Right cardiac atrium (tissue), 5 donors: Measurements from ENCODE around the gene RAD51AP2. TPM values are rescaled to one million over a fixed set of nuclear protein-coding genes. Genes with fewer than 3 reads are reported as not detected.
"Not testable (repeated sequence)": the region's sequence is repeated elsewhere in the genome, so short reads cannot be mapped to it uniquely, and the experiment has no call there.

ENCODE experiments used
- ATAC-seq, 2 donors: fragments of 200-7000 bp; cut with Tn5 transposase; one replicate each; pipeline versions ENCODE4 v1.8.0 to v1.9.1; 2020; ENCODE audit warnings: moderate library complexity in 2 of 2, mild to moderate bottlenecking in 1 of 2
- DNase-seq, 3 donors: peaks; one replicate each; pipeline ENCODE4 v3.0.0-alpha.2; 2020
- H3K27ac ChIP-seq: one replicate; pipeline ENCODE4 v1.5.1; 2013; ENCODE audit warnings: mild to moderate bottlenecking, low read length, control low read depth, moderate library complexity
- H3K27me3 ChIP-seq: one replicate; pipeline ENCODE4 v1.6.1; 2013; ENCODE audit not compliant: control insufficient read depth, insufficient read depth
- H3K4me1 ChIP-seq: one replicate; pipeline ENCODE4 v1.6.1; 2013; ENCODE audit warnings: low read length; ENCODE audit not compliant: control insufficient read depth, insufficient read depth
- H3K4me3 ChIP-seq: one replicate; pipeline ENCODE4 v1.5.1; 2013; ENCODE audit warnings: low read length, control low read depth
- H3K9me3 ChIP-seq: one replicate; pipeline ENCODE4 v1.6.1; 2013; ENCODE audit warnings: low read length; ENCODE audit not compliant: control insufficient read depth
- WGBS: extraction: QIAGEN DNeasy Blood & Tissue Kit; methylation state at CpG from one replicate; pipeline ENCODE4 v1.1.7; 2013; 5-methylcytosine and 5-hydroxymethylcytosine counted together
- intact Hi-C, 4 donors: fragments of 100-400 bp; cut with DNase I; formaldehyde crosslinking; loops; one replicate each; pipeline versions ENCODE4 v1.11.0 to v1.14.0; 2022 to 2023
- polyA plus RNA-seq: library from polyadenylated mRNA; stranded (reverse); fragments of 200-250 nt; gene quantifications from one replicate; pipeline ENCODE4 v1.2.3, GENCODE V29; 2013
- total RNA-seq, 4 donors: library from RNA; stranded (reverse); fragmentation: NEBNext Ultra II Directional; extraction: Animal tissue kit (Norgen Biotek cat#: 25700); gene quantifications; one replicate each; pipeline ENCODE4 v1.2.1, GENCODE V29; 2021
- donor health status: healthy with polysubstance abuse.
- donor health status: DM: no; HTN: yes; CAD: no.
- donor health status: DM: no; HTN: no; CAD: no.
- donor health status: DM: no; HTN: yes; CAD: no; lungs with severe emphysema.
- donor health status: DM: yes; HTN: yes; CAD: no.

Gene RAD51AP2
- total and polyA plus RNA-seq, 5 donors, result 0.14 to 0.51 (median 0.26) TPM

- no peak overlapping the region for H3K4me3 ChIP-seq
- WGBS, result 65% methylated on average over 2 of the region's 2 CpGs
- H3K4me1 ChIP-seq, result no peaks in the 10 kb centered on the region
- H3K27me3 ChIP-seq, result no peaks in the 10 kb centered on the region
- ATAC-seq (no peak), DNase-seq (no peak)
- H3K9me3 ChIP-seq, result no peaks in the 10 kb centered on the region
- no peak overlapping the region for H3K27ac ChIP-seq
- intact Hi-C loops, result no loop called here
Measured at GRCh38 chr2:17506736-17507616, 11.3 kb downstream of the RAD51AP2 start.

GRCh38 chr2:17497718-17498117 is 20.5 kb downstream of the RAD51AP2 start:
- no peak for ATAC-seq
- no peak overlapping the region for H3K27ac ChIP-seq
- 41% methylated on average over 1 of the region's 1 CpG for WGBS
- intact Hi-C loops, result no loop called here
- no peak overlapping the region for H3K4me3 ChIP-seq
- H3K4me1 ChIP-seq, result no peaks in the 10 kb centered on the region
- no peaks in the 10 kb centered on the region for H3K27me3 ChIP-seq
- H3K9me3 ChIP-seq, result no peaks in the 10 kb centered on the region
- DNase-seq, result no peak

DNA sequence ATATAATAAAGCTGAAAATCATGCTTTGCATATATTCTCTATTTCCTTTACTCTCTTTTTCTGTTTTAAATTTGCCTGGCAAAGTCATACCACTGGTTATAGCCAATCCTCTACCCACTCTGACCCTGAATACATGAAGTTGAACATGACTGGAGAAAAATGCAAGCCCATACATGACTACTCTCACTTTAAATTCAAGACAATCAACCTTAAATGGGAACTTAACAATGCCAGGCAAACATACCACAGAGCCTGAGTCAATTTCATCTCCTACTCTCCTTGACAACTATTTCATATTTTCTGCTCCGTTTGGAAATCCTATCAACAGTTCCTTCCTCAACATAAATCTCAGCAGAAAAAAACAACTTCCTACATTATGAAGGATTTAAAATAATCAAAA is 22.6 kb downstream of the RAD51AP2 start:
- H3K4me3 ChIP-seq, result no peak overlapping the region
- no peaks in the 10 kb centered on the region for H3K27me3 ChIP-seq
- DNase-seq, result no peak
- ATAC-seq, result no peak
- intact Hi-C loops, result no loop called here
- H3K4me1 ChIP-seq, result no peaks in the 10 kb centered on the region
- no peak overlapping the region for H3K27ac ChIP-seq
- 40% methylated on average over 1 of the region's 1 CpG for WGBS
- no peaks in the 10 kb centered on the region for H3K9me3 ChIP-seq

DNA sequence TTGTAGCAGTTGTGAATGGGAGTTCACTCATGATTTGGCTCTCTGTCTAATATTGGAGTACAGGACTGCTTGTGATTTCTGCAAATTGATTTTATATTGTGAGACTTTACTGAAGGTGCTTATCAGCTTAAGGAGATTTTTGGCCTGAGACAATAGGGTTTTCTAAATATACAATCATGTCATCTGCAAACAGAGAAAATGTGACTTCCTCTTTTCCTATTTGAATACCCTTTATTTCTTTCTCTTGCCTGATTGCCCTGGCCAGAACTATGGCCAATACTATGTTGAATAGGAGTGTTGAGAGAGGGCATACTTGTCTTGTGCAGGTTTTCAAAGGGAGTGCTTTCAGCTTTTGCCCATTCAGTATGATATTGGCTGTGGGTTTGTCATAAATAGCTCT is 28.1 kb downstream of the RAD51AP2 start:
- intact Hi-C loops, DNase-seq, H3K27ac ChIP-seq, ATAC-seq, H3K27me3 ChIP-seq, H3K9me3 ChIP-seq, H3K4me1 ChIP-seq, H3K4me3 ChIP-seq: not testable (repeated sequence)

DNA sequence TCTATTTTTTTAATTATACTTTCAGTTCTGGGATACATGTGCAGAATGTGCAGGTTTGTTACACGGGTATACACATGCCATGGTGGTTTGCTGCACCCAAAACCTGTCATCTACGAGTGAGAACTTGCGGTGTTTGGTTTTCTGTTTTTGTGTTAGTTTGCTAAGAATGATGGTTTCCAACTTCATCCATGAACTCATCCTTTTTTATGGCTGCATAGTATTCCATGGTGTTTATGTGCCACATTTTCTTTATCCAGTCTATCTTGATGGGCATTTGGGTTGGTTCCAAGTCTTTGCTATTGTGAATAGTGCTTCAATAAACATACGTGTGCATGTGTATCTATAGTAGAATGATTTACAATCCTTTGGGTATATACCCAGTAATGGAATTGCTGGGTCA is 29.6 kb downstream of the RAD51AP2 start:
- 87% methylated on average over 4 of the region's 4 CpGs for WGBS
- H3K4me3 ChIP-seq, H3K9me3 ChIP-seq, H3K4me1 ChIP-seq, H3K27me3 ChIP-seq, H3K27ac ChIP-seq, intact Hi-C loops, DNase-seq, ATAC-seq: not testable (repeated sequence)

DNA sequence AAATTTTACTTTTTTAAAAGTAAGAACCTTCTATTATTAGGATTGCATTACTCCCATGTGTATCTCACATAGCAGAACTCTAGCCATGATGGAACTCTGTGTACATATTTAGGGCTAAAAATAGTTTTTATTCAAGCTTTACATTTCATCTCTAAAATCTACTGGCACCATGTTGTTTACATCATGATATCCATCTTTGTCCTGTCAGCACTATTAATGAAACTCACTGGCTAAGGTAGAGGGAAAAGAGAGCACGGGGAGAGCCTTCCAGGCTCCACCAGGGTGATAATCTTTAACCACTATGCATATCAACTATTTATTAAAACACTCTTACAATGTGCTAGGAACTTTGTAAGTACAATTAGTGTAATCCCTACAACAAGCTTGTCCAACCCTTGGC is 34.7 kb downstream of the RAD51AP2 start:
- H3K4me1 ChIP-seq, result no peaks in the 10 kb centered on the region

GRCh38 chr2:17482651-17483050 is 35.6 kb downstream of the RAD51AP2 start:
- H3K27me3 ChIP-seq, result no peaks in the 10 kb centered on the region
- ATAC-seq, result no peak
- H3K9me3 ChIP-seq, result no peaks in the 10 kb centered on the region
- intact Hi-C loops, result no loop called here
- H3K4me1 ChIP-seq, result no peaks in the 10 kb centered on the region
- no peak overlapping the region for H3K4me3 ChIP-seq
- WGBS, result 89% methylated on average over 2 of the region's 2 CpGs
- H3K27ac ChIP-seq, result no peak overlapping the region
- DNase-seq, result no peak

More for the DNA sequence above, 34.7 kb downstream of the RAD51AP2 start:
- no peak overlapping the region for H3K27ac ChIP-seq
- intact Hi-C loops, result no loop called here
- no peak overlapping the region for H3K4me3 ChIP-seq
- H3K9me3 ChIP-seq, result no peaks in the 10 kb centered on the region
- DNase-seq (no peak), ATAC-seq (no peak)
- 55% methylated on average over 1 of the region's 1 CpG for WGBS
- H3K27me3 ChIP-seq, result no peaks in the 10 kb centered on the region

DNA sequence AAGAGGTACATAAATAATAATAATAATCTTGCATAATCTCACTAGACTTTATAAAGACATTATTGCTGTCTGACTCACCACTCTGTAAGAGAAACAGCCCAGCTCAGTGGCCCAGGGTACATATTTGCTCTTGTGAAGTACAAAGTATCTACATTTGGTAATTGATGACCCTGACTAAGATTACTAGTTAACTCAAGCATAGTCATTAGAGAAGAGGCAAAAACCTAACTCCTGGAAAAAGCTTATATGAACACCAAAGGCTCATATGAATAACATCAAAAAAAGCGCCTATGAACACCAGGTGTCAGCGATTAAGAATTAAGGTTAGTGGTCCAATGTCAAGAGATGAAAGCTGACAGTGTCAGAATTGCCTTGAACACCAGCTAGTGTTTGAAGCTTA is 38.4 kb downstream of the RAD51AP2 start:
- intact Hi-C loops, result no loop called here
- Histone ChIP-seq H3K4me3 (no peak overlapping the region), H3K27ac (no peak overlapping the region), H3K4me1 (no peaks in the 10 kb centered on the region), H3K27me3 (no peaks in the 10 kb centered on the region), H3K9me3 (no peaks in the 10 kb centered on the region)
- WGBS, result 97% methylated on average over 2 of the region's 2 CpGs
- ATAC-seq (no peak), DNase-seq (no peak)

- ATAC-seq, result peak; percentile 50 to 51
- Histone ChIP-seq H3K27me3 (no peaks in the 10 kb centered on the region), H3K4me1 (no peaks in the 10 kb centered on the region), H3K27ac (no peak overlapping the region), H3K9me3 (no peaks in the 10 kb centered on the region), H3K4me3 (no peak overlapping the region)
- no peak for DNase-seq
- WGBS, result 28% methylated on average over 2 of the region's 2 CpGs
- intact Hi-C loops, result no loop called here
Measured at GRCh38 chr2:17476830-17477229, 41.4 kb downstream of the RAD51AP2 start.

- DNase-seq, result no peak
- H3K27ac ChIP-seq, result no peak overlapping the region
- WGBS, result 41% methylated on average over 2 of the region's 2 CpGs
- no peaks in the 10 kb centered on the region for H3K27me3 ChIP-seq
- no peak for ATAC-seq
- H3K4me3 ChIP-seq, result no peak overlapping the region
- intact Hi-C loops, result no loop called here
- H3K4me1 ChIP-seq, result no peaks in the 10 kb centered on the region
- H3K9me3 ChIP-seq, result no peaks in the 10 kb centered on the region
Measured at GRCh38 chr2:17476064-17476463, 42.2 kb downstream of the RAD51AP2 start.

GRCh38 chr2:17475286-17475685 is 43.0 kb downstream of the RAD51AP2 start:
- H3K27ac ChIP-seq, result no peak overlapping the region
- DNase-seq (no peak), ATAC-seq (no peak)
- no peaks in the 10 kb centered on the region for H3K9me3 ChIP-seq
- WGBS, result 75% methylated on average over 1 of the region's 1 CpG
- intact Hi-C loops, result no loop called here
- H3K27me3 ChIP-seq, result no peaks in the 10 kb centered on the region
- no peaks in the 10 kb centered on the region for H3K4me1 ChIP-seq
- no peak overlapping the region for H3K4me3 ChIP-seq

DNA sequence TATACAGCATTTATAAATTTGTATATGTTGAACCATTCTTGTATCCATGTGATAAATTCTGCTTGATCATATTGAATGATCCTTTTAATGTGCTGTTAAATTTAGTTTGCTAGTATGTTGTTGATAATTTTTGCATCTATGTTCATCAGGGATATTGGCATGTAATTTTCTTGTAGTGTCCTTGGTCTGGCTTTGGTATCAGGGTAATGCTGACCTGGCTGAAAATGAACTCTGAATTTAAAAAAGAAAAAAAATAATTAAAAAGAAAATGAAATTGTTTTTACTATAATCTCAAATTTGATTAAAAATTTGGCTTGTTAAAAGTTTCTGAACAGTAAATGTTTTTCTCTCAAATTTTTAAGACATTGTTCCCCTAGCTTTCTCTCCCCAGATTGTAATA is 46.3 kb downstream of the RAD51AP2 start:
- ATAC-seq (no peak), DNase-seq (no peak)
- intact Hi-C loops, result no loop called here
- H3K4me3 ChIP-seq, result no peak overlapping the region
- no peaks in the 10 kb centered on the region for H3K27me3 ChIP-seq
- no peaks in the 10 kb centered on the region for H3K9me3 ChIP-seq
- H3K27ac ChIP-seq, result no peak overlapping the region
- H3K4me1 ChIP-seq, result no peaks in the 10 kb centered on the region
